SK-N-MC (cell line): Measurements from ENCODE around the gene ANO10.

ENCODE experiments used
- DNase-seq: peaks from one replicate; pipeline ENCODE4 v3.0.0-alpha.2; 2011; ENCODE audit warnings: low read depth, low spot score
- H3K27ac ChIP-seq: fragments of 200-600 bp; sonication (generic); 2 replicates; pipeline ENCODE4 v1.5.1; 2016; ENCODE audit warnings: mixed run types
- H3K36me3 ChIP-seq: fragments of 200-600 bp; sonication (generic); 2 replicates; pipeline ENCODE4 v1.6.1; 2017; ENCODE audit warnings: antibody characterized with exemption, low read length, mixed read lengths; ENCODE audit not compliant: insufficient read depth
- H3K4me3 ChIP-seq: fragments of 200-600 bp; sonication (generic); 2 replicates; pipeline ENCODE4 v1.5.1; 2016
- H3K9ac ChIP-seq: fragments of 200-600 bp; sonication (generic); 2 replicates; pipeline ENCODE4 v1.8.0; 2017; ENCODE audit warnings: mixed run types, mixed read lengths; ENCODE audit not compliant: insufficient read length
- H3K9me3 ChIP-seq: fragments of 200-600 bp; sonication (generic); 2 replicates; pipeline ENCODE4 v1.6.1; 2017; ENCODE audit warnings: low read depth, mild to moderate bottlenecking, antibody characterized with exemption, low read length, moderate library complexity, mixed read lengths
- EZH2 ChIP-seq: fragments of 200-600 bp; sonication (generic); IDR thresholded peaks from one replicate; pipeline ENCODE4 v1.6.1; 2017; ENCODE audit warnings: antibody characterized with exemption
- FOXP2 ChIP-seq: optimal IDR thresholded peaks from 2 replicates; pipeline ENCODE3; 2011; ENCODE audit warnings: mild to moderate bottlenecking, moderate library complexity; ENCODE audit not compliant: insufficient read depth; ENCODE audit errors: extremely low read length, control extremely low read depth
- POLR2AphosphoS5 ChIP-seq: IDR thresholded peaks from 2 replicates; pipeline ENCODE4 v1.6.1; 2012; ENCODE audit warnings: mild to moderate bottlenecking, low read depth, low read length, borderline replicate concordance

ANO10 gene

GRCh38 chr3:43328653-43329052 is 293.2 kb downstream of the ANO10 start:
- TF ChIP-seq FOXP2 (no peak), EZH2 (no peak), POLR2AphosphoS5 (no peak)
- H3K27ac ChIP-seq, result no peak overlapping the region
- H3K4me3 ChIP-seq, result no peak overlapping the region
- DNase-seq, result no peak
- H3K36me3 ChIP-seq, result 0 out of 2 replicates have a peak, but pooled peaks cover 4% of the 10 kb centered on the region
- H3K9ac ChIP-seq, result no peak overlapping the region
- no peaks in the 10 kb centered on the region for H3K9me3 ChIP-seq

GRCh38 chr3:43327582-43327979 is 294.2 kb downstream of the ANO10 start:
- Histone ChIP-seq H3K4me3 (no peak overlapping the region), H3K36me3 (0 out of 2 replicates have a peak, but pooled peaks cover 4% of the 10 kb centered on the region), H3K9me3 (no peaks in the 10 kb centered on the region), H3K27ac (no peak overlapping the region), H3K9ac (no peak overlapping the region)
- DNase-seq, result no peak
- no peak for TF ChIP-seq FOXP2
- no peak for TF ChIP-seq EZH2
- TF ChIP-seq POLR2AphosphoS5, result no peak

GRCh38 chr3:43326891-43327581 is 294.8 kb downstream of the ANO10 start:
- Histone ChIP-seq H3K4me3 (no peak overlapping the region), H3K27ac (no peak overlapping the region), H3K36me3 (no peaks in the 10 kb centered on the region), H3K9me3 (no peaks in the 10 kb centered on the region), H3K9ac (no peak overlapping the region)
- TF ChIP-seq EZH2 (no peak), POLR2AphosphoS5 (no peak), FOXP2 (no peak)
- DNase-seq, result no peak

GRCh38 chr3:43323541-43323940 is 298.3 kb downstream of the ANO10 start:
- Histone ChIP-seq H3K4me3 (no peak overlapping the region), H3K27ac (no peak overlapping the region), H3K36me3 (no peaks in the 10 kb centered on the region), H3K9ac (no peak overlapping the region), H3K9me3 (no peaks in the 10 kb centered on the region)
- no peak for DNase-seq
- TF ChIP-seq POLR2AphosphoS5, result no peak

- H3K27ac ChIP-seq, result no peak overlapping the region
- H3K36me3 ChIP-seq, result no peaks in the 10 kb centered on the region
- no peak for DNase-seq
- no peaks in the 10 kb centered on the region for H3K9me3 ChIP-seq
- H3K9ac ChIP-seq, result no peak overlapping the region
- no peak for TF ChIP-seq EZH2
- no peak for TF ChIP-seq POLR2AphosphoS5
- no peak for TF ChIP-seq FOXP2
- no peak overlapping the region for H3K4me3 ChIP-seq
Measured at GRCh38 chr3:43320288-43320687, 301.5 kb downstream of the ANO10 start.

GRCh38 chr3:43319794-43320193 is 302.0 kb downstream of the ANO10 start:
- no peak for TF ChIP-seq FOXP2
- no peak for TF ChIP-seq POLR2AphosphoS5
- TF ChIP-seq EZH2, result no peak
- no peak overlapping the region for H3K9ac ChIP-seq
- no peak for DNase-seq

GRCh38 chr3:43319376-43319775 is 302.4 kb downstream of the ANO10 start:
- H3K9ac ChIP-seq, result no peak overlapping the region
- H3K36me3 ChIP-seq, result no peaks in the 10 kb centered on the region
- H3K4me3 ChIP-seq, result no peak overlapping the region
- TF ChIP-seq POLR2AphosphoS5 (no peak), EZH2 (no peak), FOXP2 (no peak)
- no peaks in the 10 kb centered on the region for H3K9me3 ChIP-seq
- DNase-seq, result no peak
- no peak overlapping the region for H3K27ac ChIP-seq

More at GRCh38 chr3:43319794-43320193, 302.0 kb downstream of the ANO10 start:
- H3K9me3 ChIP-seq, result no peaks in the 10 kb centered on the region
- H3K36me3 ChIP-seq, result no peaks in the 10 kb centered on the region
- H3K4me3 ChIP-seq, result no peak overlapping the region
- no peak overlapping the region for H3K27ac ChIP-seq

- H3K4me3 ChIP-seq, result no peak overlapping the region
- no peak overlapping the region for H3K9ac ChIP-seq
- DNase-seq, result no peak
- H3K27ac ChIP-seq, result no peak overlapping the region
- TF ChIP-seq EZH2, result no peak
- no peak for TF ChIP-seq POLR2AphosphoS5
- no peak for TF ChIP-seq FOXP2
- no peaks in the 10 kb centered on the region for H3K9me3 ChIP-seq
- no peaks in the 10 kb centered on the region for H3K36me3 ChIP-seq
Measured at GRCh38 chr3:43317461-43318316, 304.1 kb downstream of the ANO10 start.
